NT2/D1 (cell line): Measurements from ENCODE around the gene ZNF365.

ENCODE experiments used
- SUZ12 ChIP-seq: IDR thresholded peaks from 2 replicates; pipeline ENCODE4 v1.6.1; 2011; ENCODE audit not compliant: insufficient read length, insufficient read depth; ENCODE audit errors: extremely low read depth
- YY1 ChIP-seq: IDR thresholded peaks from 2 replicates; pipeline ENCODE4 v1.6.1; 2011; ENCODE audit not compliant: insufficient read length, insufficient read depth
- ZNF274 ChIP-seq: IDR thresholded peaks from 2 replicates; pipeline ENCODE4 v1.6.1; 2011; ENCODE audit warnings: mild to moderate bottlenecking, low read depth, low read length

DNA sequence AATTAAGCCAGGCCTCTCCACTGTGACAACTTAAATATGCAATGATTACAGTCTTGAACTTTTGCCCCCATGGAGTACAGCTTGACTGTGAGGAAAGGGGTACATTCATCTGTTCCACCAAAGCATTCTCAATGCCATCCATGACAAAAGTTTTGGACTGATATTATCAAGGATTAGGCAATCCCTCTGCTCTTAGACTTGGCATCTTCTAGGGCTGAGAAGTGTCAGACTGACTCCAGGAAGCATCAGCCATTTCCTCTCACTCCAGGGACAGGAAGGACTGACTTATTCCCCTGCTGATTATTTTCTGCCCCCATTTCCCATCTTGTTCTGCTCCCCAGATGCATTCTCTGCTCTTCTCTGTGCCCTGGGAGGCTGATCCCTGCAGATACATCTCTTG lies 69.7 kb downstream of the ZNF365 start:
- TF ChIP-seq YY1: no peak
- TF ChIP-seq SUZ12: no peak
- no peak for TF ChIP-seq ZNF274
